ENCODE measurements around the gene MAB21L3. TPM values are rescaled to one million over a fixed set of nuclear protein-coding genes. Genes with fewer than 3 reads are reported as not detected.

MAB21L3 gene
- total RNA-seq, 1 donor: 0.36 TPM

DNA sequence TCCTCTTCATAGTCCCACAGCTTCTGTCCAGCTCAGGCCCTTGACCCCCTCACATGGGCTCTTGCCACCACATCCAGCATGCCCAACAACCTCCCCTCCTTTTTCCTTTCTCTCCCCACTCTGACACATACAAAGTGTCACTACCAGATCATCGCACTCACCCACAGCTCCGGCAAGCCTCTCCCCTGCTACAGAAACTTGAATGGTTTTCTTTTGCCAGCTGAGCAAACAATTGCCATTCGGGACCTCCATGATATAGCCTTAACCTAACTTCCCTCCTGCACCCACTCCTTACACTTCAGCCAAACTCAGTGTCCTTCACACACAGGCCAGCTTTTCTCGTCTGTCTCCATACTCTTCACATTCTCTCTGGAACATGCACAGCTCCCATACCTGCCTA lies 43.3 kb downstream of the MAB21L3 start:
- Histone ChIP-seq H3K4me2 (ENCODE audit: insufficient read depth, low read length) (no peak overlapping the region), H4K20me1 (ENCODE audit: insufficient read depth, low read length) (no peaks in the 10 kb centered on the region), H2AFZ (ENCODE audit: low read length) (no peak overlapping the region), H3K4me3 (ENCODE audit: insufficient read depth, low read length) (no peak overlapping the region), H3K27me3 (ENCODE audit: insufficient read depth, low read length) (peaks cover 4% of the 10 kb centered on the region), H3K9me3 (ENCODE audit: low read depth, low read length) (no peaks in the 10 kb centered on the region), H3K4me1 (ENCODE audit: insufficient read depth, low read length) (no peaks in the 10 kb centered on the region), H3K36me3 (ENCODE audit: insufficient read depth, low read length) (no peaks in the 10 kb centered on the region), H3K27ac (ENCODE audit: low read depth, low read length) (no peak overlapping the region), H3K79me2 (ENCODE audit: insufficient read depth, low read length) (no peaks in the 10 kb centered on the region)
- DNase-seq (ENCODE audit: insufficient read length, low spot score, missing footprints): no peak
- TF ChIP-seq CTCF (IDR thresholded peaks at IDR 0.05; ENCODE audit: extremely low read depth, low read depth, low read length): no peak

DNA sequence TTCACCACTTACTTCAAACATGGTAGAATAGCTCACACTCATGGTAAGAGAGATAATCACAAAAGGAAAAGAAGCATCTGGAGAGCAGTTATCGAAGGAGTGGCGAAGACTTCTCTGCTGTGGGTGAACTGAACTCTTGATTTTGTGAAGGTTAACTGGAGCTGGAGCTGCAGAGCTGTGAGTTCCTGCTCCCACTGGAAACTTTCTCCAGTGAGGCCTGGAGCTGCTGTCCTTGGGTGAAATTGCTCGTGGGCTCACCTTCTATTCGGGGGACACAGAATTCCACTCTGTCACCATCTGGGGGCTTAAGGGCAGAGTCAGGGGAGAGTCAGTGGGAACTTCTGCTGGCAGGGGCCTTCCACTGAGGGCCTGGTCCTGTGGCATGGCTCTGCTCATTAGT lies 45.9 kb downstream of the MAB21L3 start:
- H3K36me3 ChIP-seq (ENCODE audit: insufficient read depth, low read length): no peaks in the 10 kb centered on the region
- no peak overlapping the region for H3K4me3 ChIP-seq (ENCODE audit: insufficient read depth, low read length)
- no peak overlapping the region for H3K27ac ChIP-seq (ENCODE audit: low read depth, low read length)
- TF ChIP-seq CTCF (IDR thresholded peaks at IDR 0.05; ENCODE audit: extremely low read depth, low read depth, low read length): no peak
- no peak overlapping the region for H3K4me2 ChIP-seq (ENCODE audit: insufficient read depth, low read length)
- no peaks in the 10 kb centered on the region for H4K20me1 ChIP-seq (ENCODE audit: insufficient read depth, low read length)
- no peak for DNase-seq (ENCODE audit: insufficient read length, low spot score, missing footprints)
- no peaks in the 10 kb centered on the region for H3K4me1 ChIP-seq (ENCODE audit: insufficient read depth, low read length)
- H3K79me2 ChIP-seq (ENCODE audit: insufficient read depth, low read length): no peaks in the 10 kb centered on the region
- H3K9me3 ChIP-seq (ENCODE audit: low read depth, low read length): no peaks in the 10 kb centered on the region
- H2AFZ ChIP-seq (ENCODE audit: low read length): no peak overlapping the region
- peaks cover 8% of the 10 kb centered on the region for H3K27me3 ChIP-seq (ENCODE audit: insufficient read depth, low read length)

- Histone ChIP-seq H4K20me1 (ENCODE audit: insufficient read depth, low read length) (no peaks in the 10 kb centered on the region), H3K4me3 (ENCODE audit: insufficient read depth, low read length) (no peak overlapping the region), H3K79me2 (ENCODE audit: insufficient read depth, low read length) (no peaks in the 10 kb centered on the region), H3K4me2 (ENCODE audit: insufficient read depth, low read length) (no peak overlapping the region), H3K27ac (ENCODE audit: low read depth, low read length) (no peak overlapping the region), H3K4me1 (ENCODE audit: insufficient read depth, low read length) (no peaks in the 10 kb centered on the region), H3K9me3 (ENCODE audit: low read depth, low read length) (no peaks in the 10 kb centered on the region), H3K27me3 (ENCODE audit: insufficient read depth, low read length) (peaks cover 17% of the 10 kb centered on the region), H3K36me3 (ENCODE audit: insufficient read depth, low read length) (no peaks in the 10 kb centered on the region), H2AFZ (ENCODE audit: low read length) (no peak overlapping the region)
- no peak for DNase-seq (ENCODE audit: insufficient read length, low spot score, missing footprints)
- TF ChIP-seq CTCF (IDR thresholded peaks at IDR 0.05; ENCODE audit: extremely low read depth, low read depth, low read length): no peak
Observed at GRCh38 chr1:116159177-116159576, 48.0 kb downstream of the MAB21L3 start.

DNA sequence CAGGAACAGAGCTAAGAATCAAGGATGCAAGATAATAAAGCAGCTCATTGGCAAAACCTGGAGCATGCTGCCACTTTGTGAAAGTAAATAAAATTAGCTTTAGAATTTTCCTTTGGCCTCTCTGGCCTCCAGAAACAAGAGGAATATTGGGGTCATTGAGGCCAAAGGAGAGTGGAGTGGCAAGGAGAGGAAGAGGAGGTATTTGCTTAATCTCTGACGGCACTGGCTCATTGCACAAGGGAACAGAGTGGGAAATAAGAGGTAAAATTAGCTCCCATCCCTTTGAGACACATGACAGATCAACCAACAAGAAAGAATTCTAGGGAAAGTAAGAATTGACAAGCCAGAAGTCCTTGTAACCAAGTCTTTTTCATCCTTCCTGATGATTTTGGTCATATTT lies 48.4 kb downstream of the MAB21L3 start:
- Histone ChIP-seq H3K27ac (ENCODE audit: low read depth, low read length) (no peak overlapping the region), H3K27me3 (ENCODE audit: insufficient read depth, low read length) (peaks cover 17% of the 10 kb centered on the region), H3K4me3 (ENCODE audit: insufficient read depth, low read length) (no peak overlapping the region), H3K9me3 (ENCODE audit: low read depth, low read length) (no peaks in the 10 kb centered on the region), H3K4me1 (ENCODE audit: insufficient read depth, low read length) (no peaks in the 10 kb centered on the region), H4K20me1 (ENCODE audit: insufficient read depth, low read length) (no peaks in the 10 kb centered on the region), H3K4me2 (ENCODE audit: insufficient read depth, low read length) (no peak overlapping the region), H3K36me3 (ENCODE audit: insufficient read depth, low read length) (no peaks in the 10 kb centered on the region), H2AFZ (ENCODE audit: low read length) (no peak overlapping the region), H3K79me2 (ENCODE audit: insufficient read depth, low read length) (no peaks in the 10 kb centered on the region)
- no peak for DNase-seq (ENCODE audit: insufficient read length, low spot score, missing footprints)
- TF ChIP-seq CTCF (IDR thresholded peaks at IDR 0.05; ENCODE audit: extremely low read depth, low read depth, low read length): no peak

Measured in osteoblast (primary cell).